Ishikawa (cell line): ENCODE data around the gene DENND4C.

Source experiments
- CEBPB ChIP-seq: IDR thresholded peaks from 2 replicates; pipeline ENCODE4 v1.6.1; 2012
- CREB1 ChIP-seq: IDR thresholded peaks from 2 replicates; pipeline ENCODE4 v1.6.1; 2012; ENCODE audit warnings: low read depth
- EGR1 ChIP-seq: IDR thresholded peaks from 2 replicates; pipeline ENCODE4 v1.6.1; 2012
- EP300 ChIP-seq: IDR thresholded peaks from 2 replicates; pipeline ENCODE4 v1.6.1; 2012; ENCODE audit warnings: borderline replicate concordance
- FOXM1 ChIP-seq: IDR thresholded peaks from 2 replicates; pipeline ENCODE4 v1.6.1; 2012; ENCODE audit warnings: low read depth, borderline replicate concordance
- NFIC ChIP-seq: IDR thresholded peaks from 2 replicates; pipeline ENCODE4 v1.6.1; 2012
- RAD21 ChIP-seq: IDR thresholded peaks from 2 replicates; pipeline ENCODE4 v1.6.1; 2012; ENCODE audit warnings: low read depth
- TAF1 ChIP-seq: IDR thresholded peaks from 2 replicates; pipeline ENCODE4 v1.6.1; 2012; ENCODE audit warnings: low read depth, mild to moderate bottlenecking
- TCF12 ChIP-seq: IDR thresholded peaks from 2 replicates; pipeline ENCODE4 v1.6.1; 2012; ENCODE audit warnings: low read depth
- TEAD4 ChIP-seq: IDR thresholded peaks from 2 replicates; pipeline ENCODE4 v1.6.1; 2012
- YY1 ChIP-seq: IDR thresholded peaks from 2 replicates; pipeline ENCODE4 v1.6.1; 2012; ENCODE audit warnings: low read depth
- ZBTB7A ChIP-seq: IDR thresholded peaks from 2 replicates; pipeline ENCODE4 v1.6.1; 2012; ENCODE audit warnings: low read depth
- TF ChIP-seq, protein P1 (sequence below): IDR thresholded peaks from 2 replicates; pipeline ENCODE4 v1.6.1; 2012
- TF ChIP-seq, protein P2 (sequence below): IDR thresholded peaks from 2 replicates; pipeline ENCODE4 v1.6.1; 2012; ENCODE audit warnings: low read depth, mild to moderate bottlenecking
- TF ChIP-seq, protein P3 (sequence below): IDR thresholded peaks from 2 replicates; pipeline ENCODE4 v1.6.1; 2012

Gene DENND4C

DNA sequence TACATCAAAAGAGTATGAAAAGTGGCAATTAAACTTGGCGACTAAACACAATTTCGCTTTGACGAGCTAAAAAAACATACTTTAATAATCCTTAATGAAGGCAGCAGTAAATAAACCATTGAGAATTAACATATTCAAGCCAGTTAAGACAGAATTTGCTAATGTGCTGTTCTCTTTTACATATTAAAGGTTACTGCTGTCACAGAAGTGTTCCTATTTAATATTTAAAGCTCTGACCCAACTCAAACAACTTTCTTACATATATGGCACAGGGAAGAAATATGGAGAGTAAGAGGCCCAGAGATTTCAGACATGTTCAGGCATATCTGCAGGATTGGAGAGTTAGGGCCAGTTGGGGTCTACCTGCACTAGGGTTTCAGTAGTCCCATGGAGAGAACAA lies 16.7 kb upstream of the DENND4C start:
- TF ChIP-seq YY1 (no peak), TCF12 (no peak), TEAD4 (no peak), TAF1 (no peak), EGR1 (no peak), RAD21 (no peak), CEBPB (no peak), FOXM1 (no peak), EP300 (no peak), NFIC (no peak), ZBTB7A (no peak), CREB1 (no peak)
- TF ChIP-seq, protein P1, sequence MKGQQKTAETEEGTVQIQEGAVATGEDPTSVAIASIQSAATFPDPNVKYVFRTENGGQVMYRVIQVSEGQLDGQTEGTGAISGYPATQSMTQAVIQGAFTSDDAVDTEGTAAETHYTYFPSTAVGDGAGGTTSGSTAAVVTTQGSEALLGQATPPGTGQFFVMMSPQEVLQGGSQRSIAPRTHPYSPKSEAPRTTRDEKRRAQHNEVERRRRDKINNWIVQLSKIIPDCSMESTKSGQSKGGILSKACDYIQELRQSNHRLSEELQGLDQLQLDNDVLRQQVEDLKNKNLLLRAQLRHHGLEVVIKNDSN, result no peak
- TF ChIP-seq, protein P2, sequence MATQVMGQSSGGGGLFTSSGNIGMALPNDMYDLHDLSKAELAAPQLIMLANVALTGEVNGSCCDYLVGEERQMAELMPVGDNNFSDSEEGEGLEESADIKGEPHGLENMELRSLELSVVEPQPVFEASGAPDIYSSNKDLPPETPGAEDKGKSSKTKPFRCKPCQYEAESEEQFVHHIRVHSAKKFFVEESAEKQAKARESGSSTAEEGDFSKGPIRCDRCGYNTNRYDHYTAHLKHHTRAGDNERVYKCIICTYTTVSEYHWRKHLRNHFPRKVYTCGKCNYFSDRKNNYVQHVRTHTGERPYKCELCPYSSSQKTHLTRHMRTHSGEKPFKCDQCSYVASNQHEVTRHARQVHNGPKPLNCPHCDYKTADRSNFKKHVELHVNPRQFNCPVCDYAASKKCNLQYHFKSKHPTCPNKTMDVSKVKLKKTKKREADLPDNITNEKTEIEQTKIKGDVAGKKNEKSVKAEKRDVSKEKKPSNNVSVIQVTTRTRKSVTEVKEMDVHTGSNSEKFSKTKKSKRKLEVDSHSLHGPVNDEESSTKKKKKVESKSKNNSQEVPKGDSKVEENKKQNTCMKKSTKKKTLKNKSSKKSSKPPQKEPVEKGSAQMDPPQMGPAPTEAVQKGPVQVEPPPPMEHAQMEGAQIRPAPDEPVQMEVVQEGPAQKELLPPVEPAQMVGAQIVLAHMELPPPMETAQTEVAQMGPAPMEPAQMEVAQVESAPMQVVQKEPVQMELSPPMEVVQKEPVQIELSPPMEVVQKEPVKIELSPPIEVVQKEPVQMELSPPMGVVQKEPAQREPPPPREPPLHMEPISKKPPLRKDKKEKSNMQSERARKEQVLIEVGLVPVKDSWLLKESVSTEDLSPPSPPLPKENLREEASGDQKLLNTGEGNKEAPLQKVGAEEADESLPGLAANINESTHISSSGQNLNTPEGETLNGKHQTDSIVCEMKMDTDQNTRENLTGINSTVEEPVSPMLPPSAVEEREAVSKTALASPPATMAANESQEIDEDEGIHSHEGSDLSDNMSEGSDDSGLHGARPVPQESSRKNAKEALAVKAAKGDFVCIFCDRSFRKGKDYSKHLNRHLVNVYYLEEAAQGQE, result no peak
- TF ChIP-seq, protein P3, sequence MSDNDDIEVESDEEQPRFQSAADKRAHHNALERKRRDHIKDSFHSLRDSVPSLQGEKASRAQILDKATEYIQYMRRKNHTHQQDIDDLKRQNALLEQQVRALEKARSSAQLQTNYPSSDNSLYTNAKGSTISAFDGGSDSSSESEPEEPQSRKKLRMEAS, result no peak

DNA sequence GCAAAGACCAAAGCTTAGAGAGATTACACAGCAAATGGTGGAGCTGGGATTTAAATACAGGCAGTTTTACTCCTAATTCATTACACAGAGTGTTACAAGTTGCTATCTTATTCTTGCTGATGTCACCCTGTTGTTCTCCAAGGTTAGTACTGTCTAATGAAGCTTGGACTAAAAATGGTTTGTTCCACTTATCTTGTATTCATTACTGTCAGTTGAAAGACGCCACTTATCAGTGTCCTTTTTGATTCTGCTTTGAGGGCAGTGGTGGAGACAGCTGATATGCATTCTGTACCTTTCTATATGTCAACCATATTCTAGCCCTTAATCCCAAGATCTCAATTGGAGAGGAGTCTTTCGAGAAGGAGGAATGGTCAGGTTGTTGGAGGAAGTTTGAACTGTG lies 14.0 kb upstream of the DENND4C start:
- no peak for TF ChIP-seq FOXM1
- no peak for TF ChIP-seq CEBPB
- TF ChIP-seq EP300, result no peak
- TF ChIP-seq TCF12, result no peak
- TF ChIP-seq, protein P3, result no peak
- no peak for TF ChIP-seq ZBTB7A
- TF ChIP-seq, protein P1, result no peak
- no peak for TF ChIP-seq TEAD4
- no peak for TF ChIP-seq YY1
- no peak for TF ChIP-seq EGR1
- TF ChIP-seq CREB1, result no peak
- no peak for TF ChIP-seq TAF1
- no peak for TF ChIP-seq NFIC
- TF ChIP-seq, protein P2, result no peak
- TF ChIP-seq RAD21, result no peak

DNA sequence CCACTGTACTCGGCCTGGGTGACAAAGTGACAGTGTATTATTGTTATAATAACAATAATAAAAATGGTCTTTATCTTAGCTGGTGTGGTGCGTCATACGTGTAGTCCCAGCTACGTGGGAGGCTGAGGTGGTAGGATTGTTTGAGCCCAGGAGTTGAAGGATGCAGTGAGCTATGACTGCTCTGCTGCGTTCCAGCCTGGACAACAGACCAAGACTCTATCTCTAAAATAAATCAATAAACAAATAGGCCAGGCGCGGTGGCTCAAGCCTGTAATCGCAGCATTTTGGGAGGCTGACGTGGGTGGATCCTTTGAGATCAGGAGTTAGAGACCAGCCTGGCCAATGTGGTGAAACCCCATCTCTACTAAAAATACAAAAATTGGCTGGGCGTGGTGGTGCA lies 9.2 kb upstream of the DENND4C start:
- TF ChIP-seq, protein P3, result no peak
- TF ChIP-seq FOXM1 (no peak), YY1 (no peak), CEBPB (no peak)

DNA sequence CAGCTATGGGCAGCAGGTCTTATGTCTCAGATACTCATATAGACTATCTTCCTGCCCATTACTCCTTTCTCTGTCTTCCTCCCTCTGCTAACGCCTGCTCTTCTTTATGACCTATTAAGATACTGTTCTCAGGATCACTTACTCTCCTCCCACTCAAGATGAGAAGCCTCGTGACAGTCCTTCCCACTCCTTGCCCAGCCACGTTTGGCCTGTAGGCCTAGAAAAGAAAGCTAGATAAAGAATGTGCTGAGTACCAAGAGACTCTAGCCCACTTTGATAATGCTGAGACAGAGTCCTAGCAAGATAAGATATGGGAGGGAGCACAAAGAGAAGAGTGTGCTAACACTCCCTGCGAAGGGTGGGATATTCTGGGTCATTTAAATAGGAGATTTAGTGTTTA lies 6.8 kb upstream of the DENND4C start:
- no peak for TF ChIP-seq TEAD4
- no peak for TF ChIP-seq TCF12
- no peak for TF ChIP-seq EP300
- TF ChIP-seq RAD21, result no peak
- no peak for TF ChIP-seq YY1
- no peak for TF ChIP-seq NFIC
- no peak for TF ChIP-seq FOXM1
- TF ChIP-seq CREB1, result no peak
- no peak for TF ChIP-seq CEBPB
- no peak for TF ChIP-seq TAF1
- TF ChIP-seq ZBTB7A, result no peak
- no peak for TF ChIP-seq EGR1
- TF ChIP-seq, protein P3, result no peak

DNA sequence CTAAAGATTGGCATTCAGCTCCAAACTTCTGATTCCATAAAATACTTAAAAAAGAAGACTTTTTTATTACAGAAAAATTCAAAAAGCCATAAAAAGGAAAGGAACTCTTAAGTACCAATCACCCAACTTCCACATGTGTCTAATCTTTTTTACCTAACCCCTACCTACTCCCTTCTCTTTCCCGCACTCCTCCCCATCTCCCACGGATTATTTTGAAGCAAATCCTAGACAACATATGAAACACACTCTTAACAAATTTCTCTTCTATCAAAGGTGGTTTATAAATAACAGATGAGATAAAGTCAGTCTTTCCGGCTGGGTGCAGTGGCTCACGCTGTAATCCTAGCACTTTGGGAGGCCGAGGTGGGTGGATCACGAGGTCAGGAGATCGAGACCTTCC lies 5.9 kb upstream of the DENND4C start:
- TF ChIP-seq TCF12 (no peak), CEBPB (no peak), FOXM1 (no peak), YY1 (no peak), EGR1 (no peak), ZBTB7A (no peak), NFIC (no peak), TEAD4 (no peak), CREB1 (no peak), EP300 (no peak), RAD21 (no peak)
- TF ChIP-seq, protein P1, result no peak
- TF ChIP-seq, protein P2, result no peak
